HEK293T (cell line): Measurements from ENCODE around the gene SH3GL2.

ENCODE experiments used
- ARNT ChIP-seq: fragments of 450-650 bp; IDR thresholded peaks from 2 replicates; pipeline ENCODE4 v1.6.1; 2017; ENCODE audit warnings: mild to moderate bottlenecking
- BHLHE40 ChIP-seq: fragments of 450-650 bp; IDR thresholded peaks from 2 replicates; pipeline ENCODE4 v1.6.1; 2016; ENCODE audit warnings: mild to moderate bottlenecking, moderate library complexity, borderline replicate concordance
- ELF4 ChIP-seq: fragments of 450-650 bp; IDR thresholded peaks from 2 replicates; pipeline ENCODE4 v1.6.1; 2017; ENCODE audit warnings: antibody characterized with exemption
- FOXA1 ChIP-seq: fragments of 450-650 bp; IDR thresholded peaks from 2 replicates; pipeline ENCODE4 v1.6.1; 2016; ENCODE audit warnings: mild to moderate bottlenecking
- FOXM1 ChIP-seq: fragments of 450-650 bp; IDR thresholded peaks from 2 replicates; pipeline ENCODE4 v1.6.1; 2017; ENCODE audit warnings: mild to moderate bottlenecking, borderline replicate concordance
- HDGF ChIP-seq: fragments of 450-650 bp; IDR thresholded peaks from 2 replicates; pipeline ENCODE4 v1.6.1; 2017; ENCODE audit warnings: antibody characterized with exemption, borderline replicate concordance
- LEF1 ChIP-seq: fragments of 450-650 bp; IDR thresholded peaks from 2 replicates; pipeline ENCODE4 v1.6.1; 2017; ENCODE audit warnings: mild to moderate bottlenecking, borderline replicate concordance
- NFRKB ChIP-seq: fragments of 450-650 bp; IDR thresholded peaks from 2 replicates; pipeline ENCODE4 v1.6.1; 2016; ENCODE audit warnings: mild to moderate bottlenecking, moderate library complexity
- SP1 ChIP-seq: fragments of 450-650 bp; IDR thresholded peaks from 2 replicates; pipeline ENCODE4 v1.6.1; 2017
- SUZ12 ChIP-seq: fragments of 450-650 bp; IDR thresholded peaks from 2 replicates; pipeline ENCODE4 v1.6.1; 2016; ENCODE audit warnings: mild to moderate bottlenecking
- TARDBP ChIP-seq: fragments of 450-650 bp; IDR thresholded peaks from 2 replicates; pipeline ENCODE4 v1.6.1; 2016

DNA sequence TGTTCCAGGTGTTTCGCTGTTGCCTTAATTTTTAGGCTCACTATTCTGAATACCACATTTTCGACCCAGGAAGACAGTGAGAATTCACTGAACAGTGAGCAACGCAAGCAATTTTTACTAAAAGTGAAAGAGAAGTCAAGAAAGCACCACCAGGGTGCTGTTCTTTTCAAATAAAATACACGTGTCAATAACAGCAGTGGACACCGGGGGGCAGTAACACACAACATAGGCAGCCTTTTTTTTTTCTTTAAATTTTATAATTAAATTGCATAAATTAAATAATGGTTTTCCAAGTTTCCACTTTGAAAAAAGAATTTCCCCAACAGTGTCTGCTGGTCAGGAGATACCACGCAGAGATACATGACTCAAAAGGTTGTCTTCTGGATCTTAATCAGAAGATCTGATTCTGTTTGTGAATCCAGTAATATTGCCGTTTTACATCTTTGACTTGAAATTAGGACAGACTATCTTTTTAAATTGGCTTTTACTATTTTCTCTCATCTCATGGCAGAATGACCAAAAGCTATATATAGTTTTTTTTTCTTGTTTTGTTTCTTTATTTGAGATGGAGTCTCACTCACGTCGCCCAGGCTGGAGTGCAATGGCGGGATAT, 47.1 kb upstream of the SH3GL2 start:
- no peak for TF ChIP-seq NFRKB
- no peak for TF ChIP-seq FOXM1
- TF ChIP-seq ARNT, result no peak
- TF ChIP-seq SUZ12, result no peak
- no peak for TF ChIP-seq TARDBP
- TF ChIP-seq LEF1, result no peak
- no peak for TF ChIP-seq FOXA1
- TF ChIP-seq SP1, result no peak
- TF ChIP-seq HDGF, result no peak
- no peak for TF ChIP-seq BHLHE40
- no peak for TF ChIP-seq ELF4
